Body of pancreas (tissue), 4 donors: ENCODE measurements around the gene USP48.

Source experiments
- CTCF ChIP-seq, 7 experiments: fragments of 450-650 bp in 4 of 7; fragments of 200-600 bp in 3 of 7; sonication (generic) in 3 of 7; IDR thresholded peaks; one replicate each; pipeline ENCODE4 v1.5.1; 2016 to 2019; ENCODE audit warnings: antibody characterized with exemption in 7 of 7
- POLR2A ChIP-seq, 3 donors: fragments of 450-650 bp; IDR thresholded peaks; one replicate each; pipeline ENCODE4 v1.6.1; 2016; ENCODE audit warnings: antibody characterized with exemption in 3 of 3, mild to moderate bottlenecking in 2 of 3

DNA sequence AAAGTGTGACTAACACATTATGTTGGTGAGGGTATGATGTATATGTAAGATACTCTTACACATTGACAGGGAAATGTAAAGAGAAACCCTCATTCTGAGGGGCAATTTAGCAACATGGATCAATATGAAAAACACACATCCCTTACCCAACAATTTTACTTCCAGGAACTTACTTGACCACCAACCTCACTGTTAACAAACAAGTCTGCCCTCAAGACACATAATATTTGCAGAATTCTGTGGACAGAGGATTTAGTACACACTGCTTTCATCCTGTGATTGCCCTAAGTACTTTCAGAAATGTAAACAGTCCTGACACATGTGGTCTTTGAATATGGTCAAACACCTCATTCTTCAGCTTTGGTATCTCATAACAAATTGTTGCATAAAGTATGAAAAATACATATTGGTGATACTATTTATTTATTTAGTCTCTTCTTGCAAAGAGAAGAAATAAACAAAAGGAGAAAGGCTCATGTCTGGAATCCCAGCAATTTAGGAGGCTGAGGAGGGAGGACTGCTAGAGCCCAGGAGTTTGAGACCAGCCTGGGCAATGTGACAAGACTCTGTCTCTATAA, 6.9 kb downstream of the USP48 start:
- no peak for TF ChIP-seq CTCF (IDR thresholded peaks at IDR 0.05)
- no peak for TF ChIP-seq POLR2A (IDR thresholded peaks at IDR 0.05)
